Pulmonary artery endothelial cell (primary cell): ENCODE results near the gene RFX1. TPM values are rescaled to one million over a fixed set of nuclear protein-coding genes. Genes with fewer than 3 reads are reported as not detected.

Experiments
- total RNA-seq: library from RNA; depleted of rRNA; stranded (reverse); fragments of >200 nt; gene quantifications from 2 replicates; pipeline ENCODE4 v1.2.3, GENCODE V29; 2014

RFX1 gene
- total RNA-seq, 1 donor from 2014 or later = 1.7 TPM

Other genes with a start within 250 kb of the RFX1 start
- 42.9 and 44.8 TPM in 2 replicates for gene MRI1, start 241.8 kb downstream of the RFX1 start, total RNA-seq
- gene C19orf53, start 231.9 kb downstream of the RFX1 start, total RNA-seq = 53.2 and 54.9 TPM in 2 replicates
- gene ZSWIM4, start 210.9 kb downstream of the RFX1 start, total RNA-seq = 12.7 and 13.1 TPM in 2 replicates
- not detected in 2 replicates for gene NANOS3, start 129.2 kb downstream of the RFX1 start, total RNA-seq
- 0.63 and 0.73 TPM in 2 replicates for gene BRME1, start 100.2 kb downstream of the RFX1 start, total RNA-seq
- 6.2 and 6.6 TPM in 2 replicates for gene CC2D1A, start 100.1 kb downstream of the RFX1 start, total RNA-seq
- gene PODNL1, start 67.9 kb downstream of the RFX1 start, total RNA-seq = 0.04 and 0.13 TPM in 2 replicates
- gene DCAF15, start 53.8 kb downstream of the RFX1 start, total RNA-seq = 10.5 and 15.2 TPM in 2 replicates
- not detected in 2 replicates for gene RLN3, start 21.8 kb upstream of the RFX1 start, total RNA-seq
- gene IL27RA, start 25.4 kb upstream of the RFX1 start, total RNA-seq = 4.1 and 8.6 TPM in 2 replicates
- 0.07 and 0.32 TPM in 2 replicates for gene PALM3, start 55.8 kb upstream of the RFX1 start, total RNA-seq
- gene MISP3, start 66.5 kb upstream of the RFX1 start, total RNA-seq = 0.14 and 0.46 TPM in 2 replicates
- gene C19orf67, start 79.5 kb upstream of the RFX1 start, total RNA-seq = 0.13 TPM in 1 of 2 replicates, not detected in the other
- gene SAMD1, start 84.4 kb upstream of the RFX1 start, total RNA-seq = 21.3 and 23.1 TPM in 2 replicates
- 37.9 and 44.4 TPM in 2 replicates for gene PRKACA, start 111.4 kb upstream of the RFX1 start, total RNA-seq
- gene ASF1B, start 130.3 kb upstream of the RFX1 start, total RNA-seq = 15.3 and 21.5 TPM in 2 replicates
- 1.4 and 2.2 TPM in 2 replicates for gene ADGRL1, start 199.8 kb upstream of the RFX1 start, total RNA-seq